OCI-LY1 (cell line): Measurements from ENCODE around the gene FAM83F.

Experiments
- H2AFZ ChIP-seq: fragments of 200-600 bp; sonication (generic), shearing (Covaris generic); 2 replicates; pipeline ENCODE4 v1.6.0; 2014; ENCODE audit warnings: antibody characterized with exemption, mild to moderate bottlenecking, low read length
- H3F3A ChIP-seq: fragments of 200-600 bp; sonication (generic), shearing (Covaris generic); 2 replicates; pipeline ENCODE4 v1.6.0; 2014; ENCODE audit warnings: mild to moderate bottlenecking, antibody characterized with exemption, low read length, moderate library complexity; ENCODE audit not compliant: insufficient read depth
- H3K27ac ChIP-seq: fragments of 200-600 bp; sonication (generic); 2 replicates; pipeline ENCODE4 v1.5.1; 2014; ENCODE audit warnings: low read length, mixed run types, mild to moderate bottlenecking, low read depth; ENCODE audit not compliant: poor library complexity, severe bottlenecking
- H3K27me3 ChIP-seq: fragments of 200-600 bp; sonication (generic); 2 replicates; pipeline ENCODE4 v1.6.0; 2014; ENCODE audit warnings: antibody characterized with exemption, mild to moderate bottlenecking, low read length, moderate library complexity; ENCODE audit not compliant: insufficient read depth
- H3K36me3 ChIP-seq: fragments of 200-600 bp; sonication (generic); 2 replicates; pipeline ENCODE4 v1.6.1; 2014; ENCODE audit warnings: mild to moderate bottlenecking, antibody characterized with exemption, low read length, moderate library complexity, mixed read lengths; ENCODE audit not compliant: insufficient read depth
- H3K4me1 ChIP-seq: fragments of 200-600 bp; sonication (generic); 2 replicates; pipeline ENCODE4 v1.5.1; 2014; ENCODE audit warnings: mild to moderate bottlenecking, low read length, moderate library complexity; ENCODE audit not compliant: insufficient read depth, severe bottlenecking
- H3K4me2 ChIP-seq: fragments of 200-600 bp; sonication (generic), shearing (Covaris generic); 2 replicates; pipeline ENCODE4 v1.6.1; 2014; ENCODE audit warnings: low read length
- H3K4me3 ChIP-seq: fragments of 200-600 bp; sonication (generic); 2 replicates; pipeline ENCODE4 v1.5.1; 2014; ENCODE audit warnings: low read length, low read depth, mild to moderate bottlenecking, mixed read lengths; ENCODE audit not compliant: poor library complexity, severe bottlenecking
- H3K79me2 ChIP-seq: fragments of 200-600 bp; shearing (Covaris generic); 2 replicates; pipeline ENCODE4 v1.6.1; 2016; ENCODE audit warnings: mixed run types, low read length, mixed read lengths; ENCODE audit not compliant: insufficient read depth
- H3K9ac ChIP-seq: fragments of 200-600 bp; sonication (generic), shearing (Covaris generic); 2 replicates; pipeline ENCODE4 v1.6.1; 2014; ENCODE audit warnings: mild to moderate bottlenecking, low read length, mixed read lengths
- H3K9me2 ChIP-seq: fragments of 200-600 bp; sonication (generic), shearing (Covaris generic); 2 replicates; pipeline ENCODE4 v1.6.1; 2014; ENCODE audit warnings: low read depth, mild to moderate bottlenecking, low read length, mixed read lengths
- H3K9me3 ChIP-seq: fragments of 200-600 bp; shearing (Covaris generic); 2 replicates; pipeline ENCODE4 v1.6.1; 2014; ENCODE audit warnings: low read length, mixed read lengths
- H4K20me1 ChIP-seq: fragments of 200-600 bp; sonication (generic), shearing (Covaris generic); 2 replicates; pipeline ENCODE4 v1.6.0; 2016; ENCODE audit warnings: mild to moderate bottlenecking, low read length; ENCODE audit not compliant: insufficient read depth
- CTCF ChIP-seq: fragments of 200-600 bp; sonication (generic), shearing (Covaris generic); IDR thresholded peaks from 2 replicates; pipeline ENCODE4 v1.5.1; 2017; ENCODE audit warnings: mild to moderate bottlenecking, antibody characterized with exemption, low read length, moderate library complexity, mixed read lengths
- EZH2 ChIP-seq: fragments of 200-600 bp; sonication (generic), shearing (Covaris generic); IDR thresholded peaks from 2 replicates; pipeline ENCODE4 v1.8.0; 2017; ENCODE audit warnings: borderline replicate concordance, mixed run types, mild to moderate bottlenecking, antibody characterized with exemption, low read length, moderate library complexity, mixed read lengths

The FAM83F gene

GRCh38 chr22:40002935-40003715 is 8.4 kb downstream of the FAM83F start:
- no peaks in the 10 kb centered on the region for H3K4me1 ChIP-seq
- H3K4me3 ChIP-seq: no peak overlapping the region
- H3K9me2 ChIP-seq: no peaks in the 10 kb centered on the region
- H2AFZ ChIP-seq: no peak overlapping the region
- no peaks in the 10 kb centered on the region for H4K20me1 ChIP-seq
- no peak overlapping the region for H3K27ac ChIP-seq
- no peak overlapping the region for H3K4me2 ChIP-seq
- no peaks in the 10 kb centered on the region for H3K79me2 ChIP-seq
- H3K36me3 ChIP-seq: no peaks in the 10 kb centered on the region
- no peaks in the 10 kb centered on the region for H3K9me3 ChIP-seq
- H3K27me3 ChIP-seq: peaks cover 16% of the 10 kb centered on the region; the same call in 1 of the 2 replicates
- TF ChIP-seq EZH2 (no peak), CTCF (no peak)
- no peak overlapping the region for H3K9ac ChIP-seq
- no peaks in the 10 kb centered on the region for H3F3A ChIP-seq

- Histone ChIP-seq H3K4me3 (no peak overlapping the region), H3K27me3 (peaks cover 16% of the 10 kb centered on the region; the same call in 1 of the 2 replicates), H3K4me2 (no peak overlapping the region), H3K36me3 (no peaks in the 10 kb centered on the region), H3F3A (no peaks in the 10 kb centered on the region), H4K20me1 (no peaks in the 10 kb centered on the region), H3K27ac (no peak overlapping the region), H3K9ac (no peak overlapping the region), H3K79me2 (no peaks in the 10 kb centered on the region), H3K9me2 (no peaks in the 10 kb centered on the region), H3K9me3 (no peaks in the 10 kb centered on the region), H2AFZ (no peak overlapping the region), H3K4me1 (no peaks in the 10 kb centered on the region)
- TF ChIP-seq CTCF (no peak), EZH2 (no peak)
Measured at GRCh38 chr22:40004836-40005235, 10.1 kb downstream of the FAM83F start.

- no peaks in the 10 kb centered on the region for H3K36me3 ChIP-seq
- no peak overlapping the region for H3K4me3 ChIP-seq
- no peak for TF ChIP-seq EZH2
- TF ChIP-seq CTCF: no peak
- H3F3A ChIP-seq: no peaks in the 10 kb centered on the region
- H3K79me2 ChIP-seq: no peaks in the 10 kb centered on the region
- H4K20me1 ChIP-seq: no peaks in the 10 kb centered on the region
- H3K9ac ChIP-seq: no peak overlapping the region
- no peaks in the 10 kb centered on the region for H3K4me1 ChIP-seq
- H3K27me3 ChIP-seq: peaks cover 16% of the 10 kb centered on the region; the same call in 1 of the 2 replicates
- H3K9me2 ChIP-seq: no peaks in the 10 kb centered on the region
- H2AFZ ChIP-seq: no peak overlapping the region
- no peaks in the 10 kb centered on the region for H3K9me3 ChIP-seq
- no peak overlapping the region for H3K27ac ChIP-seq
- H3K4me2 ChIP-seq: no peak overlapping the region
Measured at GRCh38 chr22:40006641-40007040, 11.9 kb downstream of the FAM83F start.
